ENCODE measurements around the gene DAAM1.

DAAM1 gene

GRCh38 chr14:59188461-59189090 is at the start of gene DAAM1:
Gene DAAM1 (plus strand): TSS chr14:59188667. CDS start chr14:59263478, 74,811 bp downstream.
- DNase-seq: peak; percentile 96

- DNase-seq: no peak
These were observed 49.1 kb upstream of the DAAM1 start for GRCh38 chr14:59139324-59139723.

GRCh38 chr14:59140106-59140843 is 48.2 kb upstream of the DAAM1 start:
- no peak for DNase-seq

DNA sequence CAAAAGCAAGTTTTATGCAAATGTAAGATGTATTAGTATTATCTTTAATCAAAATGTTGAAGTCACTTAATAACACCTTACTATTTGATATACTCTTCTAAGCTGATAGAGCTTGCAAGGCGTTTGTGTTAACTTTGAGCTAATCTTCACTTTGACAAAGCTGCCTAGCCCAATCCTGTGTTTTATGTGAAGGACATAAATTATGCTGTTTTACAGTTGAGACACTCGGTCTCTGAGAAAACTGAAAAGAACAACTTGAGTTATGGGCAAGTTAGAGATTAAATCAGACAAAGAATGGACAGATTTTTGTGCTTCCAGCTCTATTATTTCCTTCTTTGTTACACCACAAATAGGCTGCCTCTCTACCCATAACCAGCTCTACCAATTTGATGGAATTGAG is 42.0 kb upstream of the DAAM1 start:
- DNase-seq: no peak

DNA sequence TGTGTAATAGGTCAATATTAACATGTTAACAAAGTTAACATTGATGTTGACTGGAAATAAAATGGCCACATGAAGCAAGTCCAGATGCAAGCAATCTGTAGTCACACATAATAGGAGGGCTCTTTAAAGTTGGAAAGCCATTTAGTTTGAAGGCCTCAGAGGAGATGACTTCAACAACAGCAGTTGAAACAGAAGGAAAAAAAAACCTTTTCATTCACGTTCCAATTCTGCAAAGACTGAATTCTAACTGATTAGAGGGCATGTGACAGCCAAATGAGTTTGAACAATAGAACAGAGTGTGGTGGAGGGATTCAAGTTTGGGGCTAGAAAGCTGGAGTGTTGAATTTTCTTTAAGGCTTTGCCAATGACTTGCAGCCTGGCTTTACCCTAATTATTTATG is 41.5 kb upstream of the DAAM1 start:
- no peak for DNase-seq

GRCh38 chr14:59148334-59148900 is 40.0 kb upstream of the DAAM1 start:
- no peak for DNase-seq

- no peak for DNase-seq
These were observed 37.5 kb upstream of the DAAM1 start for GRCh38 chr14:59150990-59151389.

GRCh38 chr14:59154373-59154772 is 34.1 kb upstream of the DAAM1 start:
- no peak for DNase-seq

GRCh38 chr14:59155886-59156285 is 32.6 kb upstream of the DAAM1 start:
- DNase-seq: no peak

DNA sequence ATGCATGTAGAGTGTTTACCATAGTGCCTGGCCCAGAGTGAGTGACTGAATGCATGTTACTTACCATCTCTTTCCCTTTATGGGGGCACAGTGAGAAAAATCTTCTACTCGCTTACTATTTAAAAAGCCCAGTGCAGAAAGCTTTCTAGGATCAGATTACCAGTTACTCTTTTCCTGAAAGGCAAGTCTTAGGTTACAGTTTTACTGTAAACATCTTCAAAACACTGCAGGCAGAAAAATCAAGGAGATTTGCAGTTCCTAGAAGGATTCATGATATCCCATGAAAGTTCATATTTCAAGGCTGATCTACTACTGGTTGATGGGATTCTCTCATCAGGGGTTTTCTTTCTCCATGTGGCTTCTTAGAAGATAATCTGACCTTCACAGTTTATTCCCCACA is 29.3 kb upstream of the DAAM1 start:
- no peak for DNase-seq

DNA sequence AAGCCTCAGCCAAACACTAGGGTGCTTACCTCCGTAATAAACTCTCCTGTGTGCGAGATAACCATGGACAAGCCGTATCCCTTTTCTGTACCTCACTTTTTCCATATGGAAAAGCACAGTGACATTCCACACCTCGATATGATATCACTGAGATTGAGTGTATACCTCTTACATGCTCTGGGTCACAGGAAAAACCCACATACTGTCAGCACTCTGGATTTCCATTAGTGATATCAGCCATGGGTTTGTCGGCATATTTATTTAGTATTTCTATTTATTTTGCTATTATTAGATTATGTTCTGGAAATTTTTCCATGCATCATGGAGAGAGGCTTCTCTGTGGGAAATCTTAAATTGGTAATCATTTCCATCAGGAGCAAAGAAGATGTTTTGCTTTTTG is 28.0 kb upstream of the DAAM1 start:
- DNase-seq: no peak

GRCh38 chr14:59161561-59162175 is 26.8 kb upstream of the DAAM1 start:
- no peak for DNase-seq

DNA sequence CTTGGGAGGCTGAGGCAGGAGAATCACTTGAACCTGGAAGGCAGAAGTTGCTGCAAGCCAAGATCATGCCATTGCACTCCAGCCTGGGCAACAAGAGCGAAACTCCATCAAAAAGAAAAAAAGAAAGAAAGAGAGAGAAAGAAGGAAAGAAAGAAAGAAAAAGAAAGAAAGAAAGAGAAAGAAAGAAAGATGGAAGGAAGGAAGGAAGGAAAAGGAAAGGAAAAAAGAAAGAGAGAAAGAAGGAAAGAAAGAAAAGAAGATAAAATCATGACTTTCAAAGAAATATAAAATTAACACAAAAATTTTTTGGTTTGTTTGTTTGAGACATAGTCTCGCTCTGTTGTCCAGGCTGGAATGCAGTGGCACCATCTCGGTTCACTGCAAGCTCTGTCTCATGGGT is 22.2 kb upstream of the DAAM1 start:
- no peak for DNase-seq

- DNase-seq: no peak
These were observed 13.1 kb upstream of the DAAM1 start for GRCh38 chr14:59175404-59175803.

GRCh38 chr14:59176765-59177164 is 11.7 kb upstream of the DAAM1 start:
- no peak for DNase-seq

GRCh38 chr14:59177262-59177661 is 11.2 kb upstream of the DAAM1 start:
- no peak for DNase-seq

GRCh38 chr14:59181791-59182190 is 6.7 kb upstream of the DAAM1 start:
- no peak for DNase-seq

- no peak for DNase-seq
These were observed 5.8 kb upstream of the DAAM1 start for GRCh38 chr14:59182641-59183040.

GRCh38 chr14:59183150-59183549 is 5.3 kb upstream of the DAAM1 start:
- DNase-seq: no peak

GRCh38 chr14:59184396-59184795 is 4.1 kb upstream of the DAAM1 start:
- DNase-seq: no peak

- DNase-seq: no peak
These were observed 2.8 kb upstream of the DAAM1 start for GRCh38 chr14:59185676-59186075.

GRCh38 chr14:59186306-59186705 is 2.2 kb upstream of the DAAM1 start:
- no peak for DNase-seq

DNA sequence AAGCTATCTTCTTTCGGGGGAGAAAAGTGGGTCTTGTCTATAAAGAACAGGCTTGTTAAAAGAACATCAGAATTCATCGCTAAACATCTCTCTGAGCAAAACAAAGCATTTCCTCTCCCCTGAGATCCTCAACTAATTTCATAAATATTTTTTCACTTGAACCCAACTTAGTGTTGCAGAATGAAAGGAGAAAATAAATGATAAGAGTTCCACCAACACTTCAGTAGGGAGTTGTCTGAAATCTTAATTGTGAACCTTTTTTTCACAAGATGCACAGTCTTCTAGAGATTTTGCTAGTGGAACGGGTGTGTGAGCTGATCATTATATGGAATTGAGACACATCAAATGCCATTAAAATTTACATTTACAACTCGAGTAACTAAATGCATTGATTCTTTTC is 1.3 kb upstream of the DAAM1 start:
- no peak for DNase-seq
